Spleen (tissue), 11 donors: Measurements from ENCODE around the gene WWP2. TPM values are rescaled to one million over a fixed set of nuclear protein-coding genes. Genes with fewer than 3 reads are reported as not detected.

Experiments
- DNase-seq: peaks from one replicate; pipeline ENCODE4 v3.0.0-alpha.2; 2020
- H3K27ac ChIP-seq, 8 donors: fragments of 200-600 bp; sonication (generic) in 7 of 8; 1 replicate in 4 of 8; 2 replicates in 4 of 8; pipeline versions ENCODE4 v1.5.0 to v1.8.0; 2016 to 2021; ENCODE audit warnings: inconsistent platforms in 4 of 8, mild to moderate bottlenecking in 4 of 8, moderate library complexity in 1 of 8
- H3K27me3 ChIP-seq, 7 donors: fragments of 200-600 bp; sonication (generic) in 6 of 7; replicated peaks in 1 of 7; 1 replicate in 4 of 7; 2 replicates in 3 of 7; pipeline versions ENCODE4 v1.5.0 to v1.8.0; 2016 to 2021; ENCODE audit warnings: inconsistent platforms in 3 of 7, mild to moderate bottlenecking in 1 of 7
- H3K36me3 ChIP-seq, 6 donors: fragments of 200-600 bp; sonication (generic) in 5 of 6; 1 replicate in 4 of 6; 2 replicates in 2 of 6; pipeline versions ENCODE4 v1.5.0 to v1.8.0; 2016 to 2021; ENCODE audit warnings: inconsistent platforms in 2 of 6
- H3K4me1 ChIP-seq, 6 donors: fragments of 200-600 bp; sonication (generic) in 5 of 6; 1 replicate in 3 of 6; 2 replicates in 3 of 6; pipeline versions ENCODE4 v1.5.0 to v1.8.0; 2016 to 2021; ENCODE audit warnings: inconsistent platforms in 3 of 6
- H3K4me3 ChIP-seq, 8 donors: fragments of 200-600 bp; sonication (generic) in 7 of 8; 1 replicate in 4 of 8; 2 replicates in 4 of 8; pipeline versions ENCODE4 v1.5.0 to v1.8.0; 2016 to 2021; ENCODE audit warnings: inconsistent platforms in 4 of 8, mild to moderate bottlenecking in 4 of 8, moderate library complexity in 2 of 8
- H3K9me3 ChIP-seq, 8 donors: fragments of 200-600 bp; sonication (generic) in 7 of 8; 1 replicate in 4 of 8; 2 replicates in 4 of 8; pipeline versions ENCODE4 v1.5.0 to v1.8.0; 2016 to 2021; ENCODE audit warnings: inconsistent platforms in 4 of 8
- POLR2A ChIP-seq, 3 donors: fragments of 450-650 bp; IDR thresholded peaks; one replicate each; pipeline ENCODE4 v1.5.1; 2017; ENCODE audit warnings: antibody characterized with exemption in 3 of 3, mild to moderate bottlenecking in 1 of 3
- POLR2AphosphoS5 ChIP-seq, 3 donors: sonication (generic); formaldehyde crosslinking; IDR thresholded peaks; one replicate each; pipeline ENCODE4 v1.5.1; 2017; ENCODE audit warnings: antibody characterized with exemption in 3 of 3
- WGBS, 5 donors: extraction: QIAGEN DNeasy Blood & Tissue Kit in 3 of 5; methylation state at CpG; one replicate each; pipeline versions ENCODE4 v1.1.5 to v1.1.7; 2013 to 2018; 5-methylcytosine and 5-hydroxymethylcytosine counted together
- intact Hi-C: fragments of 100-400 bp; cut with DNase I; formaldehyde crosslinking; loops from one replicate; pipeline ENCODE4 v1.15.0; 2023; ENCODE audit warnings: low total_unique reads
- polyA plus RNA-seq, 3 donors: library from polyadenylated mRNA; stranded (reverse); fragments of 200-250 nt; gene quantifications; one replicate each; pipeline ENCODE4 v1.2.1, GENCODE V29; 2013
- total RNA-seq, 7 donors: library from RNA; depleted of rRNA in 3 of 7; stranded (reverse); fragments of >200 nt in 3 of 7; fragmentation: NEBNext Ultra II Directional in 4 of 7; extraction: Animal tissue kit (Norgen Biotek cat#: 25700) in 4 of 7; gene quantifications; one replicate each; pipeline versions ENCODE4 v1.1.0 to v1.2.1, GENCODE V29; 2016 to 2021
- TF ChIP-seq, protein P1 (sequence below), 11 experiments: fragments of 200-600 bp in 7 of 11; fragments of 450-650 bp in 4 of 11; sonication (generic) in 4 of 11; IDR thresholded peaks in 8 of 11; conservative IDR thresholded peaks in 3 of 11; 1 replicate in 7 of 11; 2 replicates in 4 of 11; pipeline versions ENCODE4 v1.4.0 to v1.8.0; 2016 to 2021; ENCODE audit warnings: antibody characterized with exemption in 11 of 11, inconsistent platforms in 4 of 11, mild to moderate bottlenecking in 1 of 11
- donor health status: healthy with polysubstance abuse.
- donor health status: DM: no; HTN: no; CAD: no; lungs with moderate emphysema.
- donor health status: DM: no; HTN: no; CAD: no.
- donor health status: Bipolar disorder and iron deficiency.
- donor health status: healthy.
- donor health status: DM: no; HTN: no; CAD: no.
- donor health status: DM: yes; HTN: yes; CAD: no.

WWP2 gene
- total and polyA plus RNA-seq, 10 donors: 13.7 to 109 (median 67.7) TPM

DNA sequence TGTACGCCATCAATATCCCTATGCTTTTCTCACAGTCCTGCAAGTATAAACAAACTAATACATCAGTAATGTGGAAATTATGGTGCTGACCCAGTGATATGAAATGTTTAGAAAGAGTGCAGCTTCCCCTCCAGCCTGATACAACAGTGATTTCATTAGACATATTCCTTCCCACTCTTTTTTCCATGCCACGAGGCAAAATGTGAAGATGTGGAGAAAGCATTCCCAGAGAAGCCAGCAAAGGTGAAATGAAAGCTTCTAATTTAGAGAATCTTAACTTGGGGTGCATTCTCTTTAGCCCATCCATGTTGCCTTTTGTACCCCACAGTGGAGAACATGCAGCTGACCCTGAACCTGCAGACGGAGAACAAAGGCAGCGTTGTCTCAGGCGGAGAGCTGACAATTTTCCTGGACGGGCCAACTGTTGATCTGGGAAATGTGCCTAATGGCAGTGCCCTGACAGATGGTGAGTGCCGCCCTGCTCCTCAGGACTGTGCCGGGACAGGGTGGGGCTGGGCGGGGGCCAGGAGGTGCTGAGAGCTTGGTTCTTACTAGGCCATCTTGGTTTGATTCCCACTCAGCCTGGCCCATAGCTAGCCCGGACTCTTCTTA, 77.8 kb downstream of the WWP2 start:
- 73 to 90% (median 88%) methylated on average over 8 to 10 of the region's 10 CpGs for WGBS, 5 donors
- intact Hi-C loops: no loop called here
- no peaks in the 10 kb centered on the region for H3K27me3 ChIP-seq
- peaks cover 0 to 31% (median 2%) of the 10 kb centered on the region in 6 donors for H3K4me1 ChIP-seq
- no peaks in the 10 kb centered on the region for H3K9me3 ChIP-seq
- no peak for DNase-seq
- TF ChIP-seq, protein P1, sequence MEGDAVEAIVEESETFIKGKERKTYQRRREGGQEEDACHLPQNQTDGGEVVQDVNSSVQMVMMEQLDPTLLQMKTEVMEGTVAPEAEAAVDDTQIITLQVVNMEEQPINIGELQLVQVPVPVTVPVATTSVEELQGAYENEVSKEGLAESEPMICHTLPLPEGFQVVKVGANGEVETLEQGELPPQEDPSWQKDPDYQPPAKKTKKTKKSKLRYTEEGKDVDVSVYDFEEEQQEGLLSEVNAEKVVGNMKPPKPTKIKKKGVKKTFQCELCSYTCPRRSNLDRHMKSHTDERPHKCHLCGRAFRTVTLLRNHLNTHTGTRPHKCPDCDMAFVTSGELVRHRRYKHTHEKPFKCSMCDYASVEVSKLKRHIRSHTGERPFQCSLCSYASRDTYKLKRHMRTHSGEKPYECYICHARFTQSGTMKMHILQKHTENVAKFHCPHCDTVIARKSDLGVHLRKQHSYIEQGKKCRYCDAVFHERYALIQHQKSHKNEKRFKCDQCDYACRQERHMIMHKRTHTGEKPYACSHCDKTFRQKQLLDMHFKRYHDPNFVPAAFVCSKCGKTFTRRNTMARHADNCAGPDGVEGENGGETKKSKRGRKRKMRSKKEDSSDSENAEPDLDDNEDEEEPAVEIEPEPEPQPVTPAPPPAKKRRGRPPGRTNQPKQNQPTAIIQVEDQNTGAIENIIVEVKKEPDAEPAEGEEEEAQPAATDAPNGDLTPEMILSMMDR (IDR thresholded peaks at IDR 0.05 in 8 of 11, conservative IDR thresholded peaks at IDR 0.05 in 3 of 11): no peak
- TF ChIP-seq POLR2A (IDR thresholded peaks at IDR 0.05) (no peak), POLR2AphosphoS5 (IDR thresholded peaks at IDR 0.05) (peak in 1 of 3 donors; percentile 8)
- peak overlapping the region in 6 of 8 donors; percentile 6 to 81 (median 72) for H3K27ac ChIP-seq
- peaks cover 0 to 79% (median 34%) of the 10 kb centered on the region in 6 donors for H3K36me3 ChIP-seq
- no peak overlapping the region for H3K4me3 ChIP-seq

DNA sequence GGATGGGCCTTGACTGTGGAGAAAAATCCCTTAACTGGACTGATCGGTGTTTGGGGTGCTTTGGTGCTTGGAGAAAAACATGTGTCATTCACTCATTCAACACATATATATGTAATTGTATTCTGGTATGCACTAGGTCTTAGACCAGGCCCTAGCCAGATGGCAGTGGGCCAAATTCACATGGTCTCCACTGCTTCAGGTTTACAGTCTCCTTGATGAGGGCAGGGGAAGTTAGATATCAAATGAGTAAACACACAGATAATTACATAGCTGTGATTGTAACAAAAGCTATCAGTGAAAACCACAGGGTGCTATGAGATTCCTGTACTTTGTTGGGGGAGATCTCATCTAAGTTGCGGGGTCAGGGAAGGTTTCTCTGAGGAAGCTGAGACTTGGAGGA, 78.8 kb downstream of the WWP2 start:
- no peak for DNase-seq

DNA sequence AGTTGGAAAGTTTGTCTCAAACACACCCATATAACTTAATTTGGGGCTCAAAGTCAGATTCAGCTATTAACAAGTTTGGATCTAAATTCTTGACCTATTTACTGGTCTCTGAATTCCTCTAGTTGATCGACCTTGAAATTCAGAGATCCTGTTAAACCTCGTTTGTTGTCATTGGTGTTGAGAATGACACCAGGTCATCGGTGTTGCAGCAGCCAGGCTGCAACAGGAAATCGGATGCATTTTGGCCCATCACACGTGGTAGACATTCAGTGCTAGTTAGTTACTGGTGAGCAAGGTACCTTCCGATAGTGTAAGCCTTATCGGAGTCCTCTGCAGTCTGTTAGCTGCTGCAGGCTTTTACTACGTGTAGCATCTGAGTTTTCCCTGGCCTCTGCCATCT, 82.3 kb downstream of the WWP2 start:
- TF ChIP-seq POLR2A (IDR thresholded peaks at IDR 0.05) (no peak), POLR2AphosphoS5 (IDR thresholded peaks at IDR 0.05) (no peak)
- TF ChIP-seq, protein P1 (IDR thresholded peaks at IDR 0.05 in 8 of 11, conservative IDR thresholded peaks at IDR 0.05 in 3 of 11): no peak
- H3K36me3 ChIP-seq: peaks cover 0 to 100% (median 39%) of the 10 kb centered on the region in 6 donors
- H3K27ac ChIP-seq: peak overlapping the region in 6 of 8 donors; percentile 52 to 72 (median 68)
- H3K9me3 ChIP-seq: no peaks in the 10 kb centered on the region
- WGBS, 5 donors: 71 to 87% (median 79%) methylated on average over 8 of the region's 8 CpGs
- no peaks in the 10 kb centered on the region for H3K27me3 ChIP-seq
- H3K4me1 ChIP-seq: peaks cover 2 to 31% (median 7%) of the 10 kb centered on the region in 6 donors
- H3K4me3 ChIP-seq: no peak overlapping the region
- intact Hi-C loops: no loop called here
- no peak for DNase-seq

More for the DNA sequence above, 78.8 kb downstream of the WWP2 start:
- H3K9me3 ChIP-seq: no peaks in the 10 kb centered on the region
- peak overlapping the region in 6 of 8 donors; percentile 27 to 81 (median 72) for H3K27ac ChIP-seq
- peaks cover 0 to 31% (median 2%) of the 10 kb centered on the region in 6 donors for H3K4me1 ChIP-seq
- H3K36me3 ChIP-seq: peaks cover 0 to 89% (median 36%) of the 10 kb centered on the region in 6 donors
- H3K4me3 ChIP-seq: no peak overlapping the region
- H3K27me3 ChIP-seq: no peaks in the 10 kb centered on the region
- intact Hi-C loops: no loop called here
- WGBS, 5 donors: 81 to 94% (median 89%) methylated on average over 2 of the region's 2 CpGs
- TF ChIP-seq, protein P1 (IDR thresholded peaks at IDR 0.05 in 8 of 11, conservative IDR thresholded peaks at IDR 0.05 in 3 of 11): no peak
- TF ChIP-seq POLR2A (IDR thresholded peaks at IDR 0.05): no peak
- no peak for TF ChIP-seq POLR2AphosphoS5 (IDR thresholded peaks at IDR 0.05)

DNA sequence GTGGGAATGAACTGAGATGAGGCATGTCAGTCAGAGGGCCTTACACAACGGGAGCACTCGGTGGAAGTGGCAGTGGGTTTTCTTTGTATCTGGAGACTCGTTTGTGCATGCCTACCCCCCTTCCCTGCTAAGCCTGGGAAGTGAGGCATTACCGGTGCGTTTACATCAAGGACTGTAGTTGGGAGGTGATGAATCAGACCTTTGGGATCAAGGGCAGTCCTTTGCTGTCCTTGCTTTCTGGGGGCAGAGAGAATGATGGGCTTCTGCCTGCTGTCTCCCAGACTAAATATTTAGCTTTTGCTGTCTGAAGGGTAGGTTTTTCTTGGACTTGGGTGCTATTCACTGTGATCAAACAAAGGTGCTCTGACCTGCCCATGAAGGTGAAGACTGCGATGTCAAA, 83.0 kb downstream of the WWP2 start:
- peak overlapping the region in 7 of 8 donors; percentile 46 to 72 (median 68) for H3K27ac ChIP-seq
- 75 to 89% (median 78%) methylated on average over 6 of the region's 6 CpGs for WGBS, 5 donors
- intact Hi-C loops: no loop called here

More for the DNA sequence above, 83.0 kb downstream of the WWP2 start:
- Histone ChIP-seq H3K36me3 (peaks cover 0 to 99% (median 36%) of the 10 kb centered on the region in 6 donors), H3K9me3 (no peaks in the 10 kb centered on the region), H3K4me1 (peaks cover 3 to 29% (median 7%) of the 10 kb centered on the region in 6 donors), H3K27me3 (no peaks in the 10 kb centered on the region), H3K4me3 (no peak overlapping the region)
- TF ChIP-seq POLR2AphosphoS5 (IDR thresholded peaks at IDR 0.05): peak in 1 of 3 donors; percentile 72
- TF ChIP-seq, protein P1 (IDR thresholded peaks at IDR 0.05 in 8 of 11, conservative IDR thresholded peaks at IDR 0.05 in 3 of 11): no peak
- DNase-seq: no peak
